Measurements from ENCODE around the gene C12orf60. TPM values are rescaled to one million over a fixed set of nuclear protein-coding genes. Genes with fewer than 3 reads are reported as not detected.

Gene C12orf60
- total and polyA plus RNA-seq, 2 of the 8 experiments (the other 6 are each of a cell fraction or from before 2014, with no cell fraction given): 1.2 to 1.5 TPM

- H3K27ac ChIP-seq (ENCODE audit: low read depth, low read length): no peak overlapping the region
- no peak for TF ChIP-seq SP1 (IDR thresholded peaks at IDR 0.05; ENCODE audit: low read depth, low read length)
- no peak for TF ChIP-seq CEBPB (IDR thresholded peaks at IDR 0.05; ENCODE audit: low read depth, low read length)
- TF ChIP-seq CBX8 (IDR thresholded peaks at IDR 0.05; ENCODE audit: borderline replicate concordance, low read depth, low read length): no peak
- no peak for TF ChIP-seq SIN3A (conservative IDR thresholded peaks at IDR 0.05 in 1 of 2, IDR thresholded peaks at IDR 0.05 in 1 of 2; ENCODE audit: low read depth in 1 of 2, low read length in 2 of 2)
- no peak for TF ChIP-seq KDM1A (IDR thresholded peaks at IDR 0.05; ENCODE audit: borderline replicate concordance, low read length)
- no peak for TF ChIP-seq MAFK (IDR thresholded peaks at IDR 0.05; ENCODE audit: low read depth, low read length)
- TF ChIP-seq TCF12 (IDR thresholded peaks at IDR 0.05; ENCODE audit: low read depth, low read length): no peak
- TF ChIP-seq RBBP5 (IDR thresholded peaks at IDR 0.05; ENCODE audit: borderline replicate concordance, low read depth, low read length): no peak
- TF ChIP-seq KDM5A (IDR thresholded peaks at IDR 0.05; ENCODE audit: low read length): no peak
- TF ChIP-seq ASH2L (IDR thresholded peaks at IDR 0.05; ENCODE audit: low read length): no peak
- no peak for TF ChIP-seq TAF1 (IDR thresholded peaks at IDR 0.05; ENCODE audit: low read depth, low read length)
Measured at GRCh38 chr12:14833952-14834351, 30.5 kb downstream of the C12orf60 start.

More at GRCh38 chr12:14833952-14834351, 30.5 kb downstream of the C12orf60 start:
- DNase-seq (ENCODE audit: low read depth in 1 of 2, low spot score in 2 of 2) (no peak), FAIRE-seq (no peak)
- H3K56ac ChIP-seq (replicated peaks; ENCODE audit: insufficient read length, low read depth, low read length): no peak overlapping the region
- H2BK5ac ChIP-seq (ENCODE audit: low read depth, low read length): no peak overlapping the region
- H3K18ac ChIP-seq (ENCODE audit: extremely low read depth, low read length): no peak overlapping the region
- H3K9ac ChIP-seq (replicated peaks in 1 of 4; ENCODE audit: extremely low read depth in 1 of 4, low read depth in 3 of 4, low read length in 3 of 4): no peak overlapping the region
- H3K79me2 ChIP-seq (ENCODE audit: control insufficient read depth in 1 of 2, insufficient read depth in 2 of 2, low read length in 2 of 2): no peaks in the 10 kb centered on the region
- H3K79me1 ChIP-seq (ENCODE audit: low read depth, low read length): no peaks in the 10 kb centered on the region
- no peak overlapping the region for H2AK5ac ChIP-seq (ENCODE audit: low read depth, low read length)
- no peak overlapping the region for H4K8ac ChIP-seq (ENCODE audit: extremely low read depth, insufficient read depth, low read length)
- H2BK15ac ChIP-seq (ENCODE audit: low read length): no peak overlapping the region
- H3K4me1 ChIP-seq (replicated peaks in 1 of 4; ENCODE audit: control insufficient read depth in 3 of 4, insufficient read depth in 4 of 4, low read length in 3 of 4): no peaks in the 10 kb centered on the region
- H3K23me2 ChIP-seq (ENCODE audit: low read depth, low read length): no peaks in the 10 kb centered on the region
- no peaks in the 10 kb centered on the region for H3K27me3 ChIP-seq (replicated peaks in 1 of 4; ENCODE audit: control insufficient read depth in 3 of 4, extremely low read depth in 1 of 4, insufficient read depth in 3 of 4, low read length in 3 of 4)
- H4K5ac ChIP-seq (ENCODE audit: insufficient read length, low read depth, low read length): no peak overlapping the region
- no peaks in the 10 kb centered on the region for H3K9me3 ChIP-seq (ENCODE audit: insufficient read depth in 2 of 2, low read depth in 1 of 2, low read length in 1 of 2)
- no peak overlapping the region for H2BK120ac ChIP-seq (replicated peaks; ENCODE audit: low read depth, low read length)
- H4K91ac ChIP-seq (replicated peaks; ENCODE audit: insufficient read length, low read length): no peak overlapping the region
- H3K36me3 ChIP-seq (ENCODE audit: control insufficient read depth in 2 of 4, insufficient read depth in 4 of 4, low read length in 3 of 4): no peaks in the 10 kb centered on the region
- no peak overlapping the region for H3K4me2 ChIP-seq (ENCODE audit: insufficient read depth in 1 of 2, low read depth in 2 of 2, low read length in 2 of 2)
- no peak overlapping the region for H3K4ac ChIP-seq (replicated peaks; ENCODE audit: insufficient read length, low read depth, low read length)
- H3K23ac ChIP-seq (ENCODE audit: insufficient read length): no peak overlapping the region
- H2BK12ac ChIP-seq (ENCODE audit: low read depth, low read length): no peak overlapping the region
- ChIA-PET CTCF (ENCODE audit: partially characterized antibody) (interaction anchor here (0.9 to 1.6 kb wide), 4 partner anchors 12 to 111 kb away, joined by 3 to 6 read pairs (median 4); no protein-coding TSS in a partner anchor), POLR2A (ENCODE audit: partially characterized antibody) (no interaction called here)
- H2AFZ ChIP-seq (ENCODE audit: low read length): no peak overlapping the region
- H4K20me1 ChIP-seq (replicated peaks in 1 of 2; ENCODE audit: control insufficient read depth in 1 of 2, insufficient read depth in 2 of 2, low read length in 2 of 2): no peaks in the 10 kb centered on the region
- H3K4me3 ChIP-seq (ENCODE audit: extremely low read depth in 1 of 4, insufficient read depth in 2 of 4, low read depth in 3 of 4, low read length in 4 of 4): no peak overlapping the region
- WGBS, 2 experiments (ENCODE audit: extremely low coverage in 1 of 2, insufficient coverage in 1 of 2, insufficient read length in 1 of 2, insufficient replicate concordance in 2 of 2, low coverage in 1 of 2, low lambda C conversion rate in 2 of 2, missing lambda C conversion rate in 1 of 2): 83% methylated on average over 1 of the region's 1 CpG; no CpG with 5 or more reads in 1 of the 2 experiments
- no peak overlapping the region for H3K14ac ChIP-seq (ENCODE audit: insufficient read length)
- no peak overlapping the region for H2BK20ac ChIP-seq (ENCODE audit: low read length)

Measured in H1 (cell line).